MCF 10A (cell line): ENCODE results near the gene C3orf70. TPM values are rescaled to one million over a fixed set of nuclear protein-coding genes. Genes with fewer than 3 reads are reported as not detected.

Experiments used
- BruUV-seq: library from RNA; stranded (reverse); fragments of 400-500 nt; replicated peaks from 2 replicates; lab custom pipeline; 2021; lab: Mats Ljungman, UMichigan
- CTCF ChIA-PET: fragments of 300-600 bp; sonication (Branson Sonifier 250); formaldehyde crosslinking; extraction: SDS; loops from one replicate; lab custom pipeline; 2021; ENCODE audit warnings: antibody characterized with exemption, inconsistent platforms; lab: Yijun Ruan, JAX
- POLR2A ChIA-PET: fragments of 300-600, 350-650 bp; sonication (Branson Sonifier 250); formaldehyde crosslinking; extraction: SDS; loops from one replicate; lab custom pipeline; 2020; ENCODE audit warnings: antibody characterized with exemption, inconsistent platforms; lab: Yijun Ruan, JAX
- DNase-seq: peaks from one replicate; pipeline ENCODE4 v3.0.0-alpha.2; 2018; ENCODE audit not compliant: unreplicated experiment
- H3K27ac Mint-ChIP-seq: one replicate; pipeline ENCODE4 v1.8.0; 2022; ENCODE audit warnings: mild to moderate bottlenecking, low read depth, mixed read lengths; ENCODE audit not compliant: unreplicated experiment
- H3K27me3 Mint-ChIP-seq: one replicate; pipeline ENCODE4 v1.8.0; 2022; ENCODE audit warnings: mixed read lengths; ENCODE audit not compliant: insufficient read depth, unreplicated experiment
- H3K36me3 Mint-ChIP-seq: one replicate; pipeline ENCODE4 v1.8.0; 2022; ENCODE audit warnings: mild to moderate bottlenecking, moderate library complexity, mixed read lengths; ENCODE audit not compliant: insufficient read depth, unreplicated experiment
- H3K4me1 Mint-ChIP-seq: one replicate; pipeline ENCODE4 v1.8.0; 2022; ENCODE audit warnings: mixed read lengths; ENCODE audit not compliant: insufficient read depth, unreplicated experiment
- H3K4me3 Mint-ChIP-seq: one replicate; pipeline ENCODE4 v1.8.0; 2022; ENCODE audit warnings: mild to moderate bottlenecking, moderate library complexity, mixed read lengths; ENCODE audit not compliant: unreplicated experiment
- H3K9me3 Mint-ChIP-seq: one replicate; pipeline ENCODE4 v1.8.0; 2022; ENCODE audit warnings: mixed read lengths; ENCODE audit not compliant: unreplicated experiment
- CTCF ChIP-seq: fragments of 200-600 bp; IDR thresholded peaks from one replicate; pipeline ENCODE4 v1.8.0; 2022; ENCODE audit warnings: antibody characterized with exemption, mild to moderate bottlenecking; ENCODE audit not compliant: unreplicated experiment
- intact Hi-C: fragments of 100-400 bp; cut with micrococcal nuclease; formaldehyde crosslinking; loops from 2 replicates; pipeline ENCODE4 v1.14.1; 2022
- total RNA-seq: library from RNA; stranded (reverse); gene quantifications from 2 replicates; pipeline ENCODE4 v1.2.3, GENCODE V29; 2022

The C3orf70 gene
- total RNA-seq, 1 experiment from 2014 or later = not detected

DNA sequence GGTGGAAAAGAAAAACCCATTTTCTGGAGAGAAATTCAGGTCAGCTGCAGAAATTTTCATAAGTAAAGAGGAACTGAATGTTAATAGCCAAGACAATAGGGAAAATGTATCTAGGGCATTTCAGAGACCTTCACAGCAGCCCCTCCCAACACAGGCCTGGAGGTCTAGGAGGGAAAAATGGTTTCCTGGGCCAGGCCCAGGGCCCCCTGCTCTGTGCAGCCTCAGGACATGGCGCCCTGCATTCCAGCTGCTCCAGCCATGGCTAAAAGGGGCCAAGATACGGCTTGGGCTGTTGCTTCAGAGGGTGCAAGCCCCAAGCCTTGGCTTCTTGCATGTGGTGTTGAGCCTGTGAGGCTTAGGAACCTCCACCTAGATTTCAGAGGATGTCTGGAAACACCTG, 92.2 kb downstream of the C3orf70 start:
- intact Hi-C loops = no loop called here
- no peak overlapping the region for H3K4me3 Mint-ChIP-seq
- H3K36me3 Mint-ChIP-seq = peaks cover 6% of the 10 kb centered on the region
- no peaks in the 10 kb centered on the region for H3K4me1 Mint-ChIP-seq
- DNase-seq = no peak
- no peaks in the 10 kb centered on the region for H3K27me3 Mint-ChIP-seq
- H3K9me3 Mint-ChIP-seq = peaks cover 16% of the 10 kb centered on the region
- POLR2A ChIA-PET = no interaction called here
- CTCF ChIA-PET = interaction anchor here (0.6 kb wide), 1 partner anchor 1296 kb away, joined by 4 read pairs; no protein-coding TSS in a partner anchor
- BruUV-seq = no TSS peak
- no peak overlapping the region for H3K27ac Mint-ChIP-seq
- no peak for TF ChIP-seq CTCF

GRCh38 chr3:185059766-185060165, 93.1 kb downstream of the C3orf70 start:
- BruUV-seq = no TSS peak
- intact Hi-C loops = no loop called here
- no peak overlapping the region for H3K27ac Mint-ChIP-seq
- no peak overlapping the region for H3K4me3 Mint-ChIP-seq
- DNase-seq = no peak
- peaks cover 6% of the 10 kb centered on the region for H3K36me3 Mint-ChIP-seq
- POLR2A ChIA-PET = no interaction called here
- no peaks in the 10 kb centered on the region for H3K27me3 Mint-ChIP-seq
- TF ChIP-seq CTCF = no peak
- no peaks in the 10 kb centered on the region for H3K4me1 Mint-ChIP-seq
- peaks cover 24% of the 10 kb centered on the region for H3K9me3 Mint-ChIP-seq
- CTCF ChIA-PET = interaction anchor here (0.8 kb wide), 1 partner anchor 626 kb away, joined by 3 read pairs; no protein-coding TSS in a partner anchor

- no peak overlapping the region for H3K4me3 Mint-ChIP-seq
- no peak for DNase-seq
- intact Hi-C loops = no loop called here
- TF ChIP-seq CTCF = no peak
- H3K27ac Mint-ChIP-seq = no peak overlapping the region
- peaks cover 6% of the 10 kb centered on the region for H3K36me3 Mint-ChIP-seq
- POLR2A ChIA-PET = no interaction called here
- peaks cover 29% of the 10 kb centered on the region for H3K9me3 Mint-ChIP-seq
- no peaks in the 10 kb centered on the region for H3K27me3 Mint-ChIP-seq
- no peaks in the 10 kb centered on the region for H3K4me1 Mint-ChIP-seq
- CTCF ChIA-PET = no interaction called here
- no TSS peak for BruUV-seq
Observed at GRCh38 chr3:185058796-185059195, 94.1 kb downstream of the C3orf70 start.

GRCh38 chr3:185057829-185058228, 95.0 kb downstream of the C3orf70 start:
- no TSS peak for BruUV-seq
- intact Hi-C loops = no loop called here
- Mint-ChIP-seq H3K27me3 (no peaks in the 10 kb centered on the region), H3K9me3 (peaks cover 29% of the 10 kb centered on the region), H3K27ac (no peak overlapping the region), H3K4me1 (no peaks in the 10 kb centered on the region), H3K4me3 (no peak overlapping the region), H3K36me3 (peaks cover 7% of the 10 kb centered on the region)
- DNase-seq = no peak
- POLR2A ChIA-PET = no interaction called here
- CTCF ChIA-PET = interaction anchor here (1.1 kb wide), 1 partner anchor 251 kb away, joined by 3 read pairs; no protein-coding TSS in a partner anchor
- TF ChIP-seq CTCF = no peak
